ENCODE results near the gene ULK1.
A peak's percentile ranks its signal among the peaks of the same experiment; 100 is the strongest.

ULK1 gene

DNA sequence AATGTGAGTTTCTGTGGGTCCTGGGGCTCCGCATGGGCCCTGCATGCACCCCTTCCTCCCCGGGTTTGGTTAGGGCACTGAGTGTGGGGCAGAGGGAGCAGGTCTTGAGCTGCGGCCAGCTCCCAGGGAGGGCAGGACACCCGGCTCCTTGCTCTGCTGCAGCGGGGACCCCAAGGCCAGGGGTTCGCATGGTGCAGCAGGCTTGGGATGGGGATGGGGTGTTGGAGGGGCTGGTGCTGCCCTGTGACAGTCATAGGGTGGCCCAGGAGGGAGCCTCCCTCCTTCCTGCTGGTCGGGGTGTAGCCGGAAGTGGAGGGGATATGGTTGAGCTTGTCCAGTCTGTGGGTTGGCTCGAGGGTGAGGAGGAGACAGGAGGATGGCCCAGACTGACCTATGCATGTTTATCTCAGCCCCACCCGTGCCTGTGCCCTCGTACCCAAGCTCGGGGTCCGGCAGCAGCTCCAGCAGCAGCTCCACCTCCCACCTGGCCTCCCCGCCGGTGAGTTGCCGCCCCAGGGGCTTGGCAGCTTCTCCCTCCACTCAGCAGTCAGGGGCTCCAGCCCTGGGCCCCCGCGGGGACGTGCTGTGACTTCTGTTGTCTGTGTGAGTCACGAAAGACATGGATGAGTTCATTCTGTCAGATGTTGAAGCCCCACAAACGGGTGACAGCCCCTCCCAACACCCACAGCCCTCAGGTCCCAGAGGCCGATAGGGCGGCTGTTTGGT is 16.0 kb downstream of the ULK1 start:
- Mint-ChIP-seq H3K36me3 (ENCODE audit: insufficient read depth) (peaks cover 13% of the 10 kb centered on the region), H3K4me1 (peaks cover 3% of the 10 kb centered on the region), H3K4me3 (no peak overlapping the region), H3K27ac (ENCODE audit: low read depth) (no peak overlapping the region), H3K9me3 (no peaks in the 10 kb centered on the region), H3K27me3 (no peaks in the 10 kb centered on the region)
- ATAC-seq (replicated peaks; ENCODE audit: extremely low read depth, poor library complexity, severe bottlenecking) (no peak), DNase-seq (ENCODE audit: low spot score in 2 of 2) (no peak)

DNA sequence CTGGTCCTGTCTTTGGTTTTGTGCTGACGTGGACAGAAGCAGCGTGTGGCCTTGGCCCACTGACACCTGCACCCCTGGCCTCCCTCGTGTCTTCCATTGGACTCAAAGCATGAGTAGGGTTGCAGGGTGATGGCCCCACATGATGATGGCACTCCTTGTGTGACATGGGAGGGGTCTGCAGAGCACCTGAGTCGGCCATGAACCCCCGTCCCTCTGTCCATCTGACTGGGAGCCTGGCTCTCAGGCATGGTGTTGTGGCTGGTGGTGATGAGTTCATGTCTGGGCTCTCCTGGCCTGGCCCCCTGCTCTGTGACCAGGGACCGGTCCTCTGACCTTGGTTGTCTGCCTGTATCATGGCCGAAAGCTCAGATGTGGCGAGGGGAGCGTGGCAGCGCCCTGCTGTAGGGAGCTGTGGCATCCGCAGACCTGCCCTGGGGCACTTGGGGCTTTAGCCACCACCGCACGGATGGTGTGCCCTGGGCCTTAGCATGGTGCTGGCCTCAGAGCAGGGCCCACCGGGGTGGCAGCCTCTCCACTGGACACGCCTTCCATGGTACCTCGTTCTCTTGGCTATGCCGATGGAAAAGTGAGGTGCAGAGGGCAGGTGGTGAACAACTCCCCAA is 16.7 kb downstream of the ULK1 start:
- ATAC-seq (replicated peaks; ENCODE audit: extremely low read depth, poor library complexity, severe bottlenecking): no peak
- Mint-ChIP-seq H3K27ac (ENCODE audit: low read depth) (no peak overlapping the region), H3K9me3 (no peaks in the 10 kb centered on the region), H3K4me1 (no peaks in the 10 kb centered on the region), H3K27me3 (no peaks in the 10 kb centered on the region), H3K4me3 (no peak overlapping the region), H3K36me3 (ENCODE audit: insufficient read depth) (peaks cover 12% of the 10 kb centered on the region)
- no peak for DNase-seq (ENCODE audit: low spot score in 2 of 2)

- Mint-ChIP-seq H3K27me3 (no peaks in the 10 kb centered on the region), H3K4me1 (no peaks in the 10 kb centered on the region), H3K27ac (ENCODE audit: low read depth) (no peak overlapping the region), H3K36me3 (ENCODE audit: insufficient read depth) (peaks cover 12% of the 10 kb centered on the region), H3K4me3 (no peak overlapping the region), H3K9me3 (no peaks in the 10 kb centered on the region)
- no peak for ATAC-seq (replicated peaks; ENCODE audit: extremely low read depth, poor library complexity, severe bottlenecking)
- DNase-seq (ENCODE audit: low spot score in 2 of 2): no peak
Measured at GRCh38 chr12:131911851-131912477, 17.5 kb downstream of the ULK1 start.

- DNase-seq (ENCODE audit: low spot score in 2 of 2): no peak
Measured at GRCh38 chr12:131912518-131913274, 18.3 kb downstream of the ULK1 start.

DNA sequence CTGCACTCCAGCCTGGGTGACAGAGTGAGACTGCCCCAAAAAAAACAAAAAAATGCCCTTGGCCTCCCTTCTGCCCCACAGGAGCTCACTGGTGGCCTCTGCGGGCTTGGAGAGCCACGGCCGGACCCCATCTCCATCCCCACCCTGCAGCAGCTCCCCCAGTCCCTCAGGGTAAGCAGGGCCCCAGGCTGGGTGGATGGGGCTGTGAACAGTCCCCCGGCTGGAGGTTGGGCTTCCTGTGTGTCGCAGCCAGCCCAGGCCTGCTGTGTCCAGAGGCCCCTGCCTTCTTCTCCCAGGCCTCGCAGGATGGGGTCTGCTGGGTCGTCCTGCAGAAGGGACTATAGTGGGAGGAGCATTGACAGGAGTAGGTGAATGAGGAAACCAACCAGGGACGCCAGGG is 19.2 kb downstream of the ULK1 start:
- Mint-ChIP-seq H3K27me3 (no peaks in the 10 kb centered on the region), H3K36me3 (ENCODE audit: insufficient read depth) (peaks cover 9% of the 10 kb centered on the region), H3K4me1 (no peaks in the 10 kb centered on the region), H3K4me3 (no peak overlapping the region), H3K27ac (ENCODE audit: low read depth) (no peak overlapping the region), H3K9me3 (no peaks in the 10 kb centered on the region)
- DNase-seq (ENCODE audit: low spot score in 2 of 2) (no peak), ATAC-seq (replicated peaks; ENCODE audit: extremely low read depth, poor library complexity, severe bottlenecking) (no peak)

More at GRCh38 chr12:131912518-131913274, 18.3 kb downstream of the ULK1 start:
- H3K36me3 Mint-ChIP-seq (ENCODE audit: insufficient read depth): peaks cover 8% of the 10 kb centered on the region
- H3K27ac Mint-ChIP-seq (ENCODE audit: low read depth): no peak overlapping the region
- no peak overlapping the region for H3K4me3 Mint-ChIP-seq
- no peaks in the 10 kb centered on the region for H3K27me3 Mint-ChIP-seq
- no peaks in the 10 kb centered on the region for H3K9me3 Mint-ChIP-seq
- H3K4me1 Mint-ChIP-seq: no peaks in the 10 kb centered on the region
- ATAC-seq (replicated peaks; ENCODE audit: extremely low read depth, poor library complexity, severe bottlenecking): no peak

- H3K9me3 Mint-ChIP-seq: no peaks in the 10 kb centered on the region
- H3K36me3 Mint-ChIP-seq (ENCODE audit: insufficient read depth): peaks cover 9% of the 10 kb centered on the region
- no peaks in the 10 kb centered on the region for H3K4me1 Mint-ChIP-seq
- ATAC-seq (replicated peaks; ENCODE audit: extremely low read depth, poor library complexity, severe bottlenecking) (no peak), DNase-seq (ENCODE audit: low spot score in 2 of 2) (no peak)
- no peaks in the 10 kb centered on the region for H3K27me3 Mint-ChIP-seq
- H3K4me3 Mint-ChIP-seq: no peak overlapping the region
- no peak overlapping the region for H3K27ac Mint-ChIP-seq (ENCODE audit: low read depth)
Measured at GRCh38 chr12:131914179-131914702, 19.8 kb downstream of the ULK1 start.

DNA sequence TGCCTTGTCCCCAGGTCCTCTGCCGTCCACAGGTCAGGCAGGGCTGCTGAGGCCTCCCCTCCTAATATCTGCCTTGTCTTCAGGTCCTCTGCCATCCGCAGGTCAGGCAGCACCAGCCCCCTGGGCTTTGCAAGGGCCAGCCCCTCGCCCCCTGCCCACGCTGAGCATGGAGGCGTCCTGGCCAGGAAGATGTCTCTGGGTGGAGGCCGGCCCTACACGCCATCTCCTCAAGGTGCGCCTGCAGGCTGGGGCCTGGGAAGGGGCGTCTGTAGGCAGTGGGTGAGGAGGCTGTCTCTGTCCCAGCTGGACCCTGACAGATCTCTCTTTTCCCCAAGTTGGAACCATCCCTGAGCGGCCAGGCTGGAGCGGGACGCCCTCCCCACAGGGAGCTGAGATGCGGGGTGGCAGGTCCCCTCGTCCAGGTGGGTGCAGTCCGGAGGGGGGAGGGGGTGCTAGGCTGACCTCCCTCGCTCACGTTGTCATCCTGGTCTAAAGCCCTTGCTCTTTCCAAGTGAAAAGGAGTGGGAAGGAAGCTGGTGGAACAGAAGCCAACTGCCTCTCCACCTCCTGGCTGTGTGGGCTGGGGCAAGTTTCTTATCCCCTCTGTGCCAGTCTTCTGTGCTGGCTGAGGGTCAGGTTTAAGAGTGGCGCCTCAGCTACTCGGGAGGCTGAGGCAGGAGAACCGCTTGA is 20.7 kb downstream of the ULK1 start:
- ATAC-seq (replicated peaks; ENCODE audit: extremely low read depth, poor library complexity, severe bottlenecking) (no peak), DNase-seq (ENCODE audit: low spot score in 2 of 2) (no peak)
- Mint-ChIP-seq H3K4me1 (no peaks in the 10 kb centered on the region), H3K9me3 (no peaks in the 10 kb centered on the region), H3K4me3 (no peak overlapping the region), H3K27me3 (no peaks in the 10 kb centered on the region), H3K36me3 (ENCODE audit: insufficient read depth) (peaks cover 9% of the 10 kb centered on the region), H3K27ac (ENCODE audit: low read depth) (no peak overlapping the region)

DNA sequence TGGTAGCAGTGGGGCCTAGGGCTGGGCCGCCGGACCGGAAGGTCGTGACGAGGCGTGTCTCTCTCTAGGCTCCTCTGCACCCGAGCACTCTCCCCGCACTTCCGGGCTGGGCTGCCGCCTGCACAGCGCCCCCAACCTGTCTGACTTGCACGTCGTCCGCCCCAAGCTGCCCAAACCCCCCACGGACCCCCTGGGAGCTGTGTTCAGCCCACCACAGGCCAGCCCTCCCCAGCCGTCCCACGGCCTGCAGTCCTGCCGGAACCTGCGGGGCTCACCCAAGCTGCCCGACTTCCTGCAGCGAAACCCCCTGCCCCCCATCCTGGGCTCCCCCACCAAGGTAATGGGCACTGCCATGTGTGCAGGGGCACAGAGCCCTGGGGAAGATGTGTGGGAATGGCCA is 21.4 kb downstream of the ULK1 start:
- Mint-ChIP-seq H3K9me3 (no peaks in the 10 kb centered on the region), H3K27ac (ENCODE audit: low read depth) (no peak overlapping the region), H3K4me3 (no peak overlapping the region), H3K4me1 (no peaks in the 10 kb centered on the region), H3K36me3 (ENCODE audit: insufficient read depth) (peaks cover 9% of the 10 kb centered on the region), H3K27me3 (no peaks in the 10 kb centered on the region)
- ATAC-seq (replicated peaks; ENCODE audit: extremely low read depth, poor library complexity, severe bottlenecking): no peak
- DNase-seq (ENCODE audit: low spot score in 2 of 2): no peak

GRCh38 chr12:131916306-131917138 is 22.1 kb downstream of the ULK1 start:
- H3K9me3 Mint-ChIP-seq: no peaks in the 10 kb centered on the region
- H3K4me1 Mint-ChIP-seq: no peaks in the 10 kb centered on the region
- no peak for DNase-seq (ENCODE audit: low spot score in 2 of 2)
- no peak overlapping the region for H3K27ac Mint-ChIP-seq (ENCODE audit: low read depth)
- no peaks in the 10 kb centered on the region for H3K27me3 Mint-ChIP-seq
- peaks cover 9% of the 10 kb centered on the region for H3K36me3 Mint-ChIP-seq (ENCODE audit: insufficient read depth)
- no peak overlapping the region for H3K4me3 Mint-ChIP-seq
- ATAC-seq (replicated peaks; ENCODE audit: extremely low read depth, poor library complexity, severe bottlenecking): no peak

- Mint-ChIP-seq H3K4me1 (no peaks in the 10 kb centered on the region), H3K36me3 (ENCODE audit: insufficient read depth) (peaks cover 11% of the 10 kb centered on the region), H3K4me3 (no peak overlapping the region), H3K27ac (ENCODE audit: low read depth) (no peak overlapping the region), H3K9me3 (no peaks in the 10 kb centered on the region), H3K27me3 (no peaks in the 10 kb centered on the region)
- ATAC-seq (replicated peaks; ENCODE audit: extremely low read depth, poor library complexity, severe bottlenecking): no peak
- DNase-seq (ENCODE audit: low spot score in 2 of 2): no peak
Measured at GRCh38 chr12:131917139-131917710, 22.8 kb downstream of the ULK1 start.

DNA sequence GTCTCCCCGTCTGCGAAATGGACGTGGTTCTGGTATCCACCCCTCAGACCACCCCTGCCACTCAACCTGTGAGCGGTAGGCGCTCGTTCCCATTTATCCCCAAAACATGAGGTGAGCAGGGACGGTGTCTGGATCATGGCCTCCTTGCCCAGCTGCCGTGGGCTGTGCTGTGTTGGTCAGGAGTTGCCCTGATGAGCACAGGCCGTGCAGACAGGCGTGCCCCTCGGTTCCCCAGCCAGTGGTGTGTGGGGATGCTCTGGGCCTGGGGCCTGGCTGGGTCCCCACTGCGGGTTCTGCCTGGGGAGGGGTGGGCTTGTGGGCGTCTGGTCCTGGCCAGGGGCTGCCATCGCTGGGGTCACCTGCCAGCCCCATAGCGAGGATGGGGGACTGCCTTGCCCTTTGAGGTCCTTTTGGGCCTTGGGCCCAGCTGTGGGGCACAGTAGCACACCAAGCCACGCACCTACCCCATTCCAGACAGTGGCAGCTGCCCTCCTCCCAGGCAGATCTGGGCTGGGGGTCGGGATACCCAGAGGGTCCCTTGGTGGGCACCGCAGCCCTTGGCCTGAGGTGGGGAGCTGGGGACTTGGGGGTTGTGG is 23.4 kb downstream of the ULK1 start:
- peaks cover 8% of the 10 kb centered on the region for H3K36me3 Mint-ChIP-seq (ENCODE audit: insufficient read depth)
- no peak overlapping the region for H3K4me3 Mint-ChIP-seq
- H3K9me3 Mint-ChIP-seq: no peaks in the 10 kb centered on the region
- H3K27ac Mint-ChIP-seq (ENCODE audit: low read depth): peak overlapping the region; percentile 74
- no peaks in the 10 kb centered on the region for H3K27me3 Mint-ChIP-seq
- no peak for ATAC-seq (replicated peaks; ENCODE audit: extremely low read depth, poor library complexity, severe bottlenecking)
- DNase-seq (ENCODE audit: low spot score in 2 of 2): no peak
- H3K4me1 Mint-ChIP-seq: no peaks in the 10 kb centered on the region
